WTC11 (cell line): Measurements from ENCODE around the gene CEP85L. TPM values are rescaled to one million over a fixed set of nuclear protein-coding genes. Genes with fewer than 3 reads are reported as not detected.

Experiments
- ATAC-seq: fragments of 200-7000 bp; cut with Tn5 transposase; 2 replicates; pipeline ENCODE4 v1.10.0; 2021; ENCODE audit warnings: mild to moderate bottlenecking, moderate library complexity
- CTCF ChIA-PET: fragments of 300-600 bp; sonication (Branson Sonifier 250); formaldehyde crosslinking; loops from one replicate; lab custom pipeline; 2021; ENCODE audit warnings: antibody characterized with exemption; lab: Charles Lee
- POLR2A ChIA-PET: fragments of 350-600 bp; sonication (Branson Sonifier 250); formaldehyde crosslinking; loops from one replicate; lab custom pipeline; 2021; ENCODE audit warnings: antibody characterized with exemption; lab: Charles Lee
- DNase-seq: peaks from one replicate; pipeline ENCODE4 v3.0.0; 2021; ENCODE audit warnings: low spot score
- H3K27ac Mint-ChIP-seq: 2 replicates; pipeline ENCODE4 v1.8.0; 2021; ENCODE audit warnings: mixed read lengths
- H3K27me3 Mint-ChIP-seq: 2 replicates; pipeline ENCODE4 v1.8.0; 2021; ENCODE audit warnings: low read depth, mild to moderate bottlenecking, moderate library complexity, mixed read lengths
- H3K36me3 Mint-ChIP-seq: 2 replicates; pipeline ENCODE4 v1.8.0; 2021; ENCODE audit warnings: mixed read lengths
- H3K4me1 Mint-ChIP-seq: 2 replicates; pipeline ENCODE4 v1.8.0; 2022; ENCODE audit warnings: mixed read lengths
- H3K4me3 Mint-ChIP-seq: 2 replicates; pipeline ENCODE4 v1.8.0; 2021; ENCODE audit warnings: mild to moderate bottlenecking, moderate library complexity, mixed read lengths
- H3K9me3 Mint-ChIP-seq: 2 replicates; pipeline ENCODE4 v1.8.0; 2021; ENCODE audit warnings: mixed read lengths
- CBFB ChIP-seq: sonication (generic); formaldehyde crosslinking; IDR thresholded peaks from 2 replicates; pipeline ENCODE4 v1.8.1; 2022; ENCODE audit warnings: mild to moderate bottlenecking, low read depth, missing genetic modification reagents
- CREB1 ChIP-seq: sonication (generic); formaldehyde crosslinking; IDR thresholded peaks from 2 replicates; pipeline ENCODE4 v1.8.0; 2023; ENCODE audit warnings: mild to moderate bottlenecking, missing genetic modification reagents
- EMX1 ChIP-seq: fragments of 250-450 bp; sonication (Bioruptor Pico); IDR thresholded peaks from 2 replicates; pipeline ENCODE4 v1.8.0; 2021; ENCODE audit warnings: mild to moderate bottlenecking
- ESRRA ChIP-seq: sonication (generic); formaldehyde crosslinking; IDR thresholded peaks from 2 replicates; pipeline ENCODE4 v1.8.1; 2022; ENCODE audit warnings: mild to moderate bottlenecking, missing genetic modification reagents, borderline replicate concordance
- ETV6 ChIP-seq: sonication (generic); formaldehyde crosslinking; IDR thresholded peaks from 2 replicates; pipeline ENCODE4 v1.8.1; 2022; ENCODE audit warnings: mild to moderate bottlenecking, missing genetic modification reagents
- FOXJ3 ChIP-seq: sonication (generic); formaldehyde crosslinking; IDR thresholded peaks from 2 replicates; pipeline ENCODE4 v1.9.0; 2021; ENCODE audit warnings: missing genetic modification reagents, mild to moderate bottlenecking, borderline replicate concordance
- KAT7 ChIP-seq: sonication (generic); formaldehyde crosslinking; IDR thresholded peaks from 2 replicates; pipeline ENCODE4 v1.8.1; 2023; ENCODE audit warnings: missing genetic modification reagents, mild to moderate bottlenecking, borderline replicate concordance
- NFYB ChIP-seq: sonication (generic); formaldehyde crosslinking; conservative IDR thresholded peaks from 2 replicates; pipeline ENCODE4 v1.8.0; 2022; ENCODE audit warnings: low read depth, missing genetic modification reagents
- NR1H2 ChIP-seq: sonication (generic); formaldehyde crosslinking; IDR thresholded peaks from 2 replicates; pipeline ENCODE4 v1.9.0; 2021; ENCODE audit warnings: mild to moderate bottlenecking, moderate library complexity, missing genetic modification reagents
- OVOL2 ChIP-seq: fragments of 250-450 bp; sonication (Bioruptor Pico); IDR thresholded peaks from 2 replicates; pipeline ENCODE4 v1.9.0; 2021; ENCODE audit warnings: mild to moderate bottlenecking, borderline replicate concordance
- RELA ChIP-seq: sonication (generic); formaldehyde crosslinking; IDR thresholded peaks from 2 replicates; pipeline ENCODE4 v1.8.1; 2022; ENCODE audit warnings: missing genetic modification reagents, mild to moderate bottlenecking, borderline replicate concordance
- SMAD4 ChIP-seq: sonication (generic); formaldehyde crosslinking; IDR thresholded peaks from 2 replicates; pipeline ENCODE4 v1.8.0; 2022; ENCODE audit warnings: mild to moderate bottlenecking, missing genetic modification reagents
- TEAD4 ChIP-seq: sonication (generic); formaldehyde crosslinking; IDR thresholded peaks from 2 replicates; pipeline ENCODE4 v1.8.0; 2022; ENCODE audit warnings: mild to moderate bottlenecking, missing genetic modification reagents
- ZNF317 ChIP-seq: sonication (generic); formaldehyde crosslinking; IDR thresholded peaks from 2 replicates; pipeline ENCODE4 v1.8.1; 2023; ENCODE audit warnings: low read depth, mild to moderate bottlenecking, moderate library complexity, missing genetic modification reagents, borderline replicate concordance
- ZNF423 ChIP-seq: fragments of 250-450 bp; sonication (Bioruptor Pico); IDR thresholded peaks from 2 replicates; pipeline ENCODE4 v2.1.2; 2022; ENCODE audit warnings: mild to moderate bottlenecking, moderate library complexity
- total RNA-seq: library from RNA; stranded (reverse); gene quantifications from 3 replicates; pipeline ENCODE4 v1.2.3, GENCODE V29; 2021
- TF ChIP-seq, protein P1 (sequence below): fragments of 200-600 bp; IDR thresholded peaks from 2 replicates; pipeline ENCODE4 v1.8.0; 2022; ENCODE audit warnings: antibody characterized with exemption
- TF ChIP-seq, protein P2 (sequence below): sonication (generic); formaldehyde crosslinking; IDR thresholded peaks from 2 replicates; pipeline ENCODE4 v1.8.1; 2023; ENCODE audit warnings: mild to moderate bottlenecking, missing genetic modification reagents, moderate library complexity
- TF ChIP-seq, protein P3 (sequence below): fragments of 250-450 bp; sonication (Bioruptor Pico); IDR thresholded peaks from 2 replicates; pipeline ENCODE4 v2.1.2; 2022; ENCODE audit warnings: mild to moderate bottlenecking, moderate library complexity
- TF ChIP-seq, protein P4 (sequence below): sonication (generic); formaldehyde crosslinking; IDR thresholded peaks from 2 replicates; pipeline ENCODE4 v1.8.0; 2023; ENCODE audit warnings: mild to moderate bottlenecking, missing genetic modification reagents
- TF ChIP-seq, protein P5 (sequence below): sonication (generic); formaldehyde crosslinking; IDR thresholded peaks from 2 replicates; pipeline ENCODE4 v1.8.0; 2023; ENCODE audit warnings: missing genetic modification reagents, mild to moderate bottlenecking, borderline replicate concordance
- TF ChIP-seq, protein P6 (sequence below): fragments of 250-450 bp; sonication (Bioruptor Pico); IDR thresholded peaks from 2 replicates; pipeline ENCODE4 v1.8.0; 2021; ENCODE audit warnings: mild to moderate bottlenecking

CEP85L gene
- total RNA-seq, 1 experiment from 2014 or later, result 32.5 TPM

DNA sequence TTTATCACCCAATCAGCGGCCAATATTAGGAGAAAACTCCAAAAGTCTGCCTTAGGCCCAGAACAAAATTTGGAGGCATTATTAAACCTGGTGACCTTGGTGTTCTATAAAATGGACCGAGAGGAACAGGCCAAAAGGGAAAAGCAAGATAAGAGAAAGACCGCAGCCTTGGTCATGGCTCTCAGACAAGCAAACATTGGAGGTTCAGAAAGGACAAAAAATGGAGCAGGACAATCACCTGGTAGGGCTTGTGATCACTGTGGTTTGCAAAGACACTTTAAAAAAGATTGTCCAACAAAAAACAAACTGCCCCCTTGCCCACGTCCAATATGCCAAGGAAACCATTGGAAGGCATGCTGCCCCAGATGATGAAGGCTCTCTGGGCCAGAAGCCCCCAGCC is 31.2 kb downstream of the CEP85L start (continued):
- TF ChIP-seq CREB1 (CRISPR knock-in tag) (no peak), FOXJ3 (CRISPR knock-in tag) (no peak), TEAD4 (CRISPR knock-in tag) (no peak)

DNA sequence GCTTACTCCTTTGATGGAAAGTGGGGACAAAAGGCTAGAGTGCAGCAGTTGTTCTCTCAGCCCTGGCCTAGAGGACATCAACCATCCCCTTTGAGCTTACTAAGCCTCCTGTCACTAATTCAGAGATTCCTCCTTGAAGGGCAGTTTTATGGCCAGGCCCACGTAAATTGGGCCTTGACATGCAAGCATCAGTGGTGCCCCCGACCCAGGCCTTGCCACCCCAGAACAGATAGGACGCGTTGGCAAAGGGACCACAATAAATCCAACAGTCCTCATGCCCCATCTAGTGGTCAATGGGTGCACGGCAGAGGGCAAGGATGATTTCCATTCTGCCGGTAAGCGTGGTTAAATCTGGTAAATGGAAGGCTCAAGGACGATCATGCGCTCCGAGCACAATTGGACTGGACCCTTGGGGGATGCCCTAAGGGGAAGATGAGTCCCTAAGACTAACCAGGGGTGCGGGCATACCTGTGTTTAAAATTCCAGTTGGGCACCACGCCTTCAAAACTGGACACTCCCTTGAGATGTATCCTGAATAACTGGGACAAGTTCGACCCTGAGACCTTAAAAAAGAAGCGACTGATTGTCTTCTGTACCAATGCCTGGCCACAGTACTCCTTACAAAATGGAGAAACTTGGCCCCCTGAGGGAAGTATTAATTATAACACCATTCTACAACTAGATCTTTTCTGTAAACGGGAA is 32.6 kb downstream of the CEP85L start:
- Mint-ChIP-seq H3K27ac (no peak overlapping the region), H3K9me3 (no peaks in the 10 kb centered on the region), H3K4me3 (no peak overlapping the region), H3K36me3 (no peaks in the 10 kb centered on the region), H3K4me1 (no peaks in the 10 kb centered on the region), H3K27me3 (no peaks in the 10 kb centered on the region)
- CTCF ChIA-PET, result interaction anchor here (1.0 kb wide), 1 partner anchor 91 kb away, joined by 3 read pairs; no protein-coding TSS in a partner anchor
- DNase-seq (peak; percentile 77), ATAC-seq (peak; percentile 97)
- no peak for TF ChIP-seq RELA
- TF ChIP-seq, protein P1, sequence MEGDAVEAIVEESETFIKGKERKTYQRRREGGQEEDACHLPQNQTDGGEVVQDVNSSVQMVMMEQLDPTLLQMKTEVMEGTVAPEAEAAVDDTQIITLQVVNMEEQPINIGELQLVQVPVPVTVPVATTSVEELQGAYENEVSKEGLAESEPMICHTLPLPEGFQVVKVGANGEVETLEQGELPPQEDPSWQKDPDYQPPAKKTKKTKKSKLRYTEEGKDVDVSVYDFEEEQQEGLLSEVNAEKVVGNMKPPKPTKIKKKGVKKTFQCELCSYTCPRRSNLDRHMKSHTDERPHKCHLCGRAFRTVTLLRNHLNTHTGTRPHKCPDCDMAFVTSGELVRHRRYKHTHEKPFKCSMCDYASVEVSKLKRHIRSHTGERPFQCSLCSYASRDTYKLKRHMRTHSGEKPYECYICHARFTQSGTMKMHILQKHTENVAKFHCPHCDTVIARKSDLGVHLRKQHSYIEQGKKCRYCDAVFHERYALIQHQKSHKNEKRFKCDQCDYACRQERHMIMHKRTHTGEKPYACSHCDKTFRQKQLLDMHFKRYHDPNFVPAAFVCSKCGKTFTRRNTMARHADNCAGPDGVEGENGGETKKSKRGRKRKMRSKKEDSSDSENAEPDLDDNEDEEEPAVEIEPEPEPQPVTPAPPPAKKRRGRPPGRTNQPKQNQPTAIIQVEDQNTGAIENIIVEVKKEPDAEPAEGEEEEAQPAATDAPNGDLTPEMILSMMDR, result peak; percentile 81
- no peak for TF ChIP-seq CBFB (CRISPR knock-in tag)
- POLR2A ChIA-PET, result no interaction called here

DNA sequence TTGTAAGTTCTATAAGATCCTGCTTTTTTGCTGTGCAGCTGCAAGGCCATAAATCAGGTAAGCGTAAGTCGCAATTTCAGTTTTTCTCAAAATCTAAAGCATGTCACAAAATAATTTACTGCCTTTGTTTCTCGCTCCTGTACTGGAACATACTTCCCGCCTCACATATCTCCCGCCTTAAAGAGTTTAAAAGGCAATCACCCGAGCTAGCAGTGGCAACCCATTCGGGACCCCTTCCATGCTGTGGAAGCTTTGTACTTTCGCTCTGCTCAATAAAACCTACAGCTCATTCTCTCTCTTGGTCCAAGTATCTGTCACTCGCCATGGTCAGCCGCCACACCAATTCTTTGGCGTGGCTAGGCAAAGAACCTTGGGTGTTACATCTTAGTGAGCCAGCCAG is 34.0 kb downstream of the CEP85L start:
- ATAC-seq (no peak), DNase-seq (no peak)
- Mint-ChIP-seq H3K36me3 (peaks cover 2% of the 10 kb centered on the region; the same call in 1 of the 2 replicates), H3K4me1 (no peaks in the 10 kb centered on the region), H3K4me3 (no peak overlapping the region), H3K9me3 (peaks cover 4% of the 10 kb centered on the region), H3K27ac (peak overlapping the region; percentile 2; the same call in 1 of the 2 replicates), H3K27me3 (no peaks in the 10 kb centered on the region)
- POLR2A ChIA-PET, result no interaction called here
- CTCF ChIA-PET, result interaction anchor here (1.0 to 1.6 kb wide), 2 partner anchors 34 to 52 kb away, joined by 3 to 7 read pairs; no protein-coding TSS in a partner anchor
- TF ChIP-seq KAT7 (CRISPR knock-in tag) (no peak), FOXJ3 (CRISPR knock-in tag) (no peak), EMX1 (CRISPR knock-in tag) (no peak), SMAD4 (CRISPR knock-in tag) (no peak), ETV6 (no peak), ESRRA (CRISPR knock-in tag) (no peak), NFYB (CRISPR knock-in tag) (no peak), OVOL2 (CRISPR knock-in tag) (no peak), NR1H2 (CRISPR knock-in tag) (no peak), ZNF317 (CRISPR knock-in tag) (no peak), ZNF423 (CRISPR knock-in tag) (no peak)
- TF ChIP-seq, protein P2, sequence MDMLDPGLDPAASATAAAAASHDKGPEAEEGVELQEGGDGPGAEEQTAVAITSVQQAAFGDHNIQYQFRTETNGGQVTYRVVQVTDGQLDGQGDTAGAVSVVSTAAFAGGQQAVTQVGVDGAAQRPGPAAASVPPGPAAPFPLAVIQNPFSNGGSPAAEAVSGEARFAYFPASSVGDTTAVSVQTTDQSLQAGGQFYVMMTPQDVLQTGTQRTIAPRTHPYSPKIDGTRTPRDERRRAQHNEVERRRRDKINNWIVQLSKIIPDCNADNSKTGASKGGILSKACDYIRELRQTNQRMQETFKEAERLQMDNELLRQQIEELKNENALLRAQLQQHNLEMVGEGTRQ (CRISPR knock-in tag), result no peak
- TF ChIP-seq, protein P3, sequence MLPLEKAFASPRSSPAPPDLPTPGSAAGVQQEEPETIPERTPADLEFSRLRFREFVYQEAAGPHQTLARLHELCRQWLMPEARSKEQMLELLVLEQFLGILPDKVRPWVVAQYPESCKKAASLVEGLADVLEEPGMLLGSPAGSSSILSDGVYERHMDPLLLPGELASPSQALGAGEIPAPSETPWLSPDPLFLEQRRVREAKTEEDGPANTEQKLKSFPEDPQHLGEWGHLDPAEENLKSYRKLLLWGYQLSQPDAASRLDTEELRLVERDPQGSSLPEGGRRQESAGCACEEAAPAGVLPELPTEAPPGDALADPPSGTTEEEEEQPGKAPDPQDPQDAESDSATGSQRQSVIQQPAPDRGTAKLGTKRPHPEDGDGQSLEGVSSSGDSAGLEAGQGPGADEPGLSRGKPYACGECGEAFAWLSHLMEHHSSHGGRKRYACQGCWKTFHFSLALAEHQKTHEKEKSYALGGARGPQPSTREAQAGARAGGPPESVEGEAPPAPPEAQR, result no peak
- TF ChIP-seq, protein P4, sequence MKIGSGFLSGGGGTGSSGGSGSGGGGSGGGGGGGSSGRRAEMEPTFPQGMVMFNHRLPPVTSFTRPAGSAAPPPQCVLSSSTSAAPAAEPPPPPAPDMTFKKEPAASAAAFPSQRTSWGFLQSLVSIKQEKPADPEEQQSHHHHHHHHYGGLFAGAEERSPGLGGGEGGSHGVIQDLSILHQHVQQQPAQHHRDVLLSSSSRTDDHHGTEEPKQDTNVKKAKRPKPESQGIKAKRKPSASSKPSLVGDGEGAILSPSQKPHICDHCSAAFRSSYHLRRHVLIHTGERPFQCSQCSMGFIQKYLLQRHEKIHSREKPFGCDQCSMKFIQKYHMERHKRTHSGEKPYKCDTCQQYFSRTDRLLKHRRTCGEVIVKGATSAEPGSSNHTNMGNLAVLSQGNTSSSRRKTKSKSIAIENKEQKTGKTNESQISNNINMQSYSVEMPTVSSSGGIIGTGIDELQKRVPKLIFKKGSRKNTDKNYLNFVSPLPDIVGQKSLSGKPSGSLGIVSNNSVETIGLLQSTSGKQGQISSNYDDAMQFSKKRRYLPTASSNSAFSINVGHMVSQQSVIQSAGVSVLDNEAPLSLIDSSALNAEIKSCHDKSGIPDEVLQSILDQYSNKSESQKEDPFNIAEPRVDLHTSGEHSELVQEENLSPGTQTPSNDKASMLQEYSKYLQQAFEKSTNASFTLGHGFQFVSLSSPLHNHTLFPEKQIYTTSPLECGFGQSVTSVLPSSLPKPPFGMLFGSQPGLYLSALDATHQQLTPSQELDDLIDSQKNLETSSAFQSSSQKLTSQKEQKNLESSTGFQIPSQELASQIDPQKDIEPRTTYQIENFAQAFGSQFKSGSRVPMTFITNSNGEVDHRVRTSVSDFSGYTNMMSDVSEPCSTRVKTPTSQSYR, result no peak
- TF ChIP-seq, protein P5, sequence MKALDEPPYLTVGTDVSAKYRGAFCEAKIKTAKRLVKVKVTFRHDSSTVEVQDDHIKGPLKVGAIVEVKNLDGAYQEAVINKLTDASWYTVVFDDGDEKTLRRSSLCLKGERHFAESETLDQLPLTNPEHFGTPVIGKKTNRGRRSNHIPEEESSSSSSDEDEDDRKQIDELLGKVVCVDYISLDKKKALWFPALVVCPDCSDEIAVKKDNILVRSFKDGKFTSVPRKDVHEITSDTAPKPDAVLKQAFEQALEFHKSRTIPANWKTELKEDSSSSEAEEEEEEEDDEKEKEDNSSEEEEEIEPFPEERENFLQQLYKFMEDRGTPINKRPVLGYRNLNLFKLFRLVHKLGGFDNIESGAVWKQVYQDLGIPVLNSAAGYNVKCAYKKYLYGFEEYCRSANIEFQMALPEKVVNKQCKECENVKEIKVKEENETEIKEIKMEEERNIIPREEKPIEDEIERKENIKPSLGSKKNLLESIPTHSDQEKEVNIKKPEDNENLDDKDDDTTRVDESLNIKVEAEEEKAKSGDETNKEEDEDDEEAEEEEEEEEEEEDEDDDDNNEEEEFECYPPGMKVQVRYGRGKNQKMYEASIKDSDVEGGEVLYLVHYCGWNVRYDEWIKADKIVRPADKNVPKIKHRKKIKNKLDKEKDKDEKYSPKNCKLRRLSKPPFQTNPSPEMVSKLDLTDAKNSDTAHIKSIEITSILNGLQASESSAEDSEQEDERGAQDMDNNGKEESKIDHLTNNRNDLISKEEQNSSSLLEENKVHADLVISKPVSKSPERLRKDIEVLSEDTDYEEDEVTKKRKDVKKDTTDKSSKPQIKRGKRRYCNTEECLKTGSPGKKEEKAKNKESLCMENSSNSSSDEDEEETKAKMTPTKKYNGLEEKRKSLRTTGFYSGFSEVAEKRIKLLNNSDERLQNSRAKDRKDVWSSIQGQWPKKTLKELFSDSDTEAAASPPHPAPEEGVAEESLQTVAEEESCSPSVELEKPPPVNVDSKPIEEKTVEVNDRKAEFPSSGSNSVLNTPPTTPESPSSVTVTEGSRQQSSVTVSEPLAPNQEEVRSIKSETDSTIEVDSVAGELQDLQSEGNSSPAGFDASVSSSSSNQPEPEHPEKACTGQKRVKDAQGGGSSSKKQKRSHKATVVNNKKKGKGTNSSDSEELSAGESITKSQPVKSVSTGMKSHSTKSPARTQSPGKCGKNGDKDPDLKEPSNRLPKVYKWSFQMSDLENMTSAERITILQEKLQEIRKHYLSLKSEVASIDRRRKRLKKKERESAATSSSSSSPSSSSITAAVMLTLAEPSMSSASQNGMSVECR (CRISPR knock-in tag), result no peak
- TF ChIP-seq, protein P6, sequence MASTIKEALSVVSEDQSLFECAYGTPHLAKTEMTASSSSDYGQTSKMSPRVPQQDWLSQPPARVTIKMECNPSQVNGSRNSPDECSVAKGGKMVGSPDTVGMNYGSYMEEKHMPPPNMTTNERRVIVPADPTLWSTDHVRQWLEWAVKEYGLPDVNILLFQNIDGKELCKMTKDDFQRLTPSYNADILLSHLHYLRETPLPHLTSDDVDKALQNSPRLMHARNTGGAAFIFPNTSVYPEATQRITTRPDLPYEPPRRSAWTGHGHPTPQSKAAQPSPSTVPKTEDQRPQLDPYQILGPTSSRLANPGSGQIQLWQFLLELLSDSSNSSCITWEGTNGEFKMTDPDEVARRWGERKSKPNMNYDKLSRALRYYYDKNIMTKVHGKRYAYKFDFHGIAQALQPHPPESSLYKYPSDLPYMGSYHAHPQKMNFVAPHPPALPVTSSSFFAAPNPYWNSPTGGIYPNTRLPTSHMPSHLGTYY (CRISPR knock-in tag), result no peak
